Fibroblast of the conjunctiva (primary cell): Measurements from ENCODE around the gene MAPRE2.

Experiments
- DNase-seq: peaks from one replicate; pipeline ENCODE4 v3.0.0-alpha.2; 2010; ENCODE audit warnings: low read depth

Gene MAPRE2

GRCh38 chr18:35183886-35184285, 142.7 kb downstream of the MAPRE2 start:
- no peak for DNase-seq

GRCh38 chr18:35185771-35186170, 144.6 kb downstream of the MAPRE2 start:
- no peak for DNase-seq

- no peak for DNase-seq
These were observed 145.2 kb downstream of the MAPRE2 start for GRCh38 chr18:35186291-35187034.

GRCh38 chr18:35189510-35189909, 148.3 kb downstream of the MAPRE2 start:
- no peak for DNase-seq

- no peak for DNase-seq
These were observed 149.9 kb downstream of the MAPRE2 start for GRCh38 chr18:35190948-35191697.

GRCh38 chr18:35191698-35192025, 150.4 kb downstream of the MAPRE2 start:
- DNase-seq, result no peak

- no peak for DNase-seq
These were observed 151.2 kb downstream of the MAPRE2 start for GRCh38 chr18:35192415-35192814.
